Glomerular endothelial cell (primary cell): Measurements from ENCODE around the gene NRROS. TPM values are rescaled to one million over a fixed set of nuclear protein-coding genes. Genes with fewer than 3 reads are reported as not detected.

Experiments
- DNase-seq: peaks from one replicate; pipeline ENCODE4 v3.0.0-alpha.2; 2011; ENCODE audit warnings: low read depth, low spot score; ENCODE audit errors: extremely low read depth
- total RNA-seq: library from RNA; depleted of rRNA; stranded (reverse); fragments of >200 nt; gene quantifications from 2 replicates; pipeline ENCODE4 v1.2.3, GENCODE V29; 2015

The NRROS gene
- total RNA-seq, 1 donor from 2014 or later = 16.4 TPM

- DNase-seq = no peak
Observed at GRCh38 chr3:196677353-196677752, 37.9 kb downstream of the NRROS start.

GRCh38 chr3:196677931-196678330 lies 38.4 kb downstream of the NRROS start:
- DNase-seq = no peak

- DNase-seq = peak; percentile 20
Observed at GRCh38 chr3:196684548-196685407, 45.3 kb downstream of the NRROS start.

- no peak for DNase-seq
Observed at GRCh38 chr3:196686436-196686835, 46.9 kb downstream of the NRROS start.

GRCh38 chr3:196688349-196688748 lies 48.9 kb downstream of the NRROS start:
- DNase-seq = no peak

- no peak for DNase-seq
Observed at GRCh38 chr3:196689941-196690660, 50.6 kb downstream of the NRROS start.

GRCh38 chr3:196691386-196691785 lies 51.9 kb downstream of the NRROS start:
- no peak for DNase-seq

GRCh38 chr3:196694202-196694638 lies 54.7 kb downstream of the NRROS start:
- DNase-seq = no peak

- no peak for DNase-seq
Observed at GRCh38 chr3:196694941-196695848, 55.7 kb downstream of the NRROS start.

GRCh38 chr3:196695849-196696226 lies 56.3 kb downstream of the NRROS start:
- no peak for DNase-seq

GRCh38 chr3:196697270-196697669 lies 57.8 kb downstream of the NRROS start:
- DNase-seq = no peak

- no peak for DNase-seq
Observed at GRCh38 chr3:196699749-196700148, 60.3 kb downstream of the NRROS start.

GRCh38 chr3:196700801-196701200 lies 61.3 kb downstream of the NRROS start:
- DNase-seq = no peak

GRCh38 chr3:196706327-196706726 lies 66.8 kb downstream of the NRROS start:
- no peak for DNase-seq

GRCh38 chr3:196706731-196707130 lies 67.2 kb downstream of the NRROS start:
- DNase-seq = no peak

GRCh38 chr3:196707566-196707965 lies 68.1 kb downstream of the NRROS start:
- DNase-seq = no peak

- DNase-seq = no peak
Observed at GRCh38 chr3:196708467-196708866, 69.0 kb downstream of the NRROS start.
